Transverse colon (tissue), 4 donors: ENCODE measurements around the gene CORO2B.

ENCODE experiments used
- POLR2A ChIP-seq: fragments of 450-650 bp; IDR thresholded peaks from one replicate; pipeline ENCODE4 v1.6.1; 2016; ENCODE audit warnings: antibody characterized with exemption, mild to moderate bottlenecking, moderate library complexity
- POLR2AphosphoS5 ChIP-seq, 3 donors: sonication (generic); formaldehyde crosslinking; IDR thresholded peaks; one replicate each; pipeline ENCODE4 v1.6.1; 2016; ENCODE audit warnings: antibody characterized with exemption in 3 of 3
- TF ChIP-seq, protein P1 (sequence below), 5 experiments: fragments of 200-600 bp in 3 of 5; fragments of 450-650 bp in 2 of 5; sonication (generic) in 3 of 5; IDR thresholded peaks; 1 replicate in 2 of 5; 2 replicates in 3 of 5; pipeline ENCODE4 v1.5.1; 2016 to 2017; ENCODE audit warnings: antibody characterized with exemption in 5 of 5, inconsistent platforms in 3 of 5, mild to moderate bottlenecking in 2 of 5, moderate library complexity in 1 of 5

DNA sequence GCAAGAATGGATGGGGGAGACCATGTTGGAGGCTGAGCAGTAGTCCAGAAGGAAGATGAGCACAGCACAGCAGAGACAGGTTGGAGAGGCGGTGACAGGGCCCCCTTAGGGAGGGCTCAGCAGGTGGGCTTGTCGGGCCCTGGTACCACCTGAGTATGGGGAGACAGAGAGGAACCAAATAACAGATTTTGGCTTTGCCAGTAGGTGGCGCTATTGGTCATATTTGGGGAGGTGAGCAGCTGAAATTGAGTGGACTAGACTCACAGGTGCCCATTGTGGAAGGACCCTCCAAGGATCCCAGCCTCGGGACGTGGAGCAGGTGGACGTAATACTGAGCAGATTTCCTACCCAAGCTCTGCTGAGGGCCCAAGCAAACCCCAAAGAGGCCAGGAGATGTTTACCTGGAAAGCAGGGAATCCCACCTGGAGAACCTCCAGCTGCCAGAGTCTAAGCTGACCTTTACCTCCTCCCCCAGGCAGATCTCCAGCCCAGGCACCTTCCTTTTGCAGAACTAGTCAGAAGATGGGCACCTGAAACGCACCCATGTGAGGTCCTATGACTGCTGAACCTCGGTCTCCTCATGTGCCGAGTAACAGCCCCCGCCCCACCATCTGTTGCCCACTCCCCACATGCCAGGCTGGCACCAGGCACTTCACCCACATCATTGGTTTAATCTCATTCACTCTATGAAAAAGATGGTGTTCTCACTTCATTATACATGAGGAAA is 24.6 kb upstream of the CORO2B start:
- TF ChIP-seq, protein P1, sequence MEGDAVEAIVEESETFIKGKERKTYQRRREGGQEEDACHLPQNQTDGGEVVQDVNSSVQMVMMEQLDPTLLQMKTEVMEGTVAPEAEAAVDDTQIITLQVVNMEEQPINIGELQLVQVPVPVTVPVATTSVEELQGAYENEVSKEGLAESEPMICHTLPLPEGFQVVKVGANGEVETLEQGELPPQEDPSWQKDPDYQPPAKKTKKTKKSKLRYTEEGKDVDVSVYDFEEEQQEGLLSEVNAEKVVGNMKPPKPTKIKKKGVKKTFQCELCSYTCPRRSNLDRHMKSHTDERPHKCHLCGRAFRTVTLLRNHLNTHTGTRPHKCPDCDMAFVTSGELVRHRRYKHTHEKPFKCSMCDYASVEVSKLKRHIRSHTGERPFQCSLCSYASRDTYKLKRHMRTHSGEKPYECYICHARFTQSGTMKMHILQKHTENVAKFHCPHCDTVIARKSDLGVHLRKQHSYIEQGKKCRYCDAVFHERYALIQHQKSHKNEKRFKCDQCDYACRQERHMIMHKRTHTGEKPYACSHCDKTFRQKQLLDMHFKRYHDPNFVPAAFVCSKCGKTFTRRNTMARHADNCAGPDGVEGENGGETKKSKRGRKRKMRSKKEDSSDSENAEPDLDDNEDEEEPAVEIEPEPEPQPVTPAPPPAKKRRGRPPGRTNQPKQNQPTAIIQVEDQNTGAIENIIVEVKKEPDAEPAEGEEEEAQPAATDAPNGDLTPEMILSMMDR (IDR thresholded peaks at IDR 0.05) = peak; percentile 57 to 80 (median 62)
- TF ChIP-seq POLR2AphosphoS5 (IDR thresholded peaks at IDR 0.05) = no peak
- no peak for TF ChIP-seq POLR2A
